RPMI7951 (cell line): ENCODE results near the gene ADI1. TPM values are rescaled to one million over a fixed set of nuclear protein-coding genes. Genes with fewer than 3 reads are reported as not detected.
"Not testable (repeated sequence)": the region's sequence is repeated elsewhere in the genome, so short reads cannot be mapped to it uniquely, and the experiment has no call there.

Source experiments
- DNase-seq: peaks from one replicate; pipeline ENCODE4 v3.0.0-alpha.2; 2012; ENCODE audit warnings: low read depth
- total RNA-seq: library from RNA; depleted of rRNA; stranded (reverse); fragments of >200 nt; shearing (Covaris generic); gene quantifications from 2 replicates; pipeline ENCODE4 v1.2.3, GENCODE V29; 2014

The ADI1 gene
- total RNA-seq, 1 experiment from 2014 or later: 102 TPM

- no peak for DNase-seq
These were observed 25.7 kb downstream of the ADI1 start for GRCh38 chr2:3493615-3494007.

DNA sequence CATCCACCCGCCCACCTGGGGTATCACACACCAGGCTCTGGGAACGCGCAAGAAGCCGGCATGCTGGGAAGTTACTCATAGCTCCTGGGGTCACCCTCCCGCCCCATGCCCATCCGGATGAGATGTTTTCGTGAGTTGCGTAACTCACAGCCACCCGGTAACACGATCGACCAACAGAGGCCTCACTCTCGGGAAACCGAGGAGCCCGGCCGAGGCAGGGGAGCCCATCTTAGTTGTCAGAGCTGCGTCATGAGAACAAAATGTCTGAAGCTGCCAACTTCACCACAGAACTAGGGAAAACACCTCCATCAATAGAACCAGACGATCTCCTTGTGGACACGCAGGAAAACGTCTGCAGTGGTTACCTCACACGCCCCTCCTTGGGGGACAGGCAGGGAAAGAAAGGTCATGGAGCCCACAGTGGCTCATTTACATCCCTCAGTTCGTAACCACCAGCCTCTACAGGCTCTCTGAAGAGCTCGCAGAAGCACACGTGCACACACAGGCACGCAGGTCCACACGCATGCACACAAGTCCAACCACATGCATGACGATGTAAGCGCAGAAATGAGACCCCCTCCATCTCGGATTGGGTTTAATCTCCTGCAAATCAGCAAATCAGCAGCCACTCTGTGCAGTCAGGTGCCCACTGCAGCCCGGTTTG, 26.2 kb downstream of the ADI1 start:
- DNase-seq: no peak

DNA sequence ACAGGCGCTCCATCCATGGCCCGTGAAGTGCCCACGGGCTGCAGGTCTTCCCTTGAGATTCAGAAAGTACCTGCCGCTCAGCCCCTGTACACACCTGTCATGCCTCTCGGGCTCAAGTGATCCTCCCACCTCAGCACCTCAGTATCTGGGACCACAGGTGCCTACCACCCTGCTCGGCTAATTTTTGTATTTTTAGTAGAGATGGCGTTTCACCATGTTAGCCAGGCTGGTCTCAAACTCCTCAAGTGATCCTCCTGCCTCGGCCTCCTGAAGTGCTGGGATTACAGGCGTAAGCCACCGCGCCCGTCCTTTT, 26.9 kb downstream of the ADI1 start:
- DNase-seq: not testable (repeated sequence)

DNA sequence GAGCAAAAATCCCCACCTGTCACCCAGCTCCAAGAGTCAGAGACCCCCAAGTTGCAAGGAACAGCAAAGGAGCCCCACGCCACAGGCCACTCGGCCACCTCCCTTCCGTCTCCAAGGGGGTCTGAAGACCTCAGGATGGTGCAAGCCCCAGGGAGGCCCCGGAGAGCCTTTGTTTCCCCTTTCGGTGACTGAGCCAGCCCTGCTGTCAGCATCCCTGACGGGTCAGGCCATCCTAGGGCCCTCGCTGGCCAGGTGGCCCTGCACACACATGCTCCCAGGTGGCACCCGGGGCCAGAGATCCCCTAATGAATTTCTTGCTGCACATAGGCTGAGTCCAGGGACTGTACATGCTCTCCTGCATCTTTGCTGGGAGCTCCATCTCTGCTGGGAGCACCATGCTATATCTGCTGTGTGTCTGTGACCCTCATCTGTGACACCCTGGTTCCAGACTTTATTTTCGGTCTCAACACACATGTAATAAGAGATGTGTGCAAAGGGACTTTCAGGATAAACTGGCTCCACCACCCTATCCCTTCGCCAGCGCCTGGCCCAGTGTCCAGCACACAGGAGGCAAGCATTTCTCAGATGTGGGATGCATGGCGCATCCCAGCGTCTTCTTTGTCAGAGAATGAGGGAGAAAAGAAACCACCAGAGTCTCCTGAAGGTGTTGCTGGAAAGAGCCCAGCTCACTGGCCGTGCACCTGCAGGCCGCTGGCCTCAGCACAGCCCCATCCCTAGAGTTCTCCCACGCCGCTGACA, 27.4 kb downstream of the ADI1 start:
- DNase-seq: no peak

- DNase-seq: no peak
These were observed 28.0 kb downstream of the ADI1 start for GRCh38 chr2:3491306-3491705.

- no peak for DNase-seq
These were observed 28.9 kb downstream of the ADI1 start for GRCh38 chr2:3490191-3491170.

- no peak for DNase-seq
These were observed 29.6 kb downstream of the ADI1 start for GRCh38 chr2:3489764-3490115.

DNA sequence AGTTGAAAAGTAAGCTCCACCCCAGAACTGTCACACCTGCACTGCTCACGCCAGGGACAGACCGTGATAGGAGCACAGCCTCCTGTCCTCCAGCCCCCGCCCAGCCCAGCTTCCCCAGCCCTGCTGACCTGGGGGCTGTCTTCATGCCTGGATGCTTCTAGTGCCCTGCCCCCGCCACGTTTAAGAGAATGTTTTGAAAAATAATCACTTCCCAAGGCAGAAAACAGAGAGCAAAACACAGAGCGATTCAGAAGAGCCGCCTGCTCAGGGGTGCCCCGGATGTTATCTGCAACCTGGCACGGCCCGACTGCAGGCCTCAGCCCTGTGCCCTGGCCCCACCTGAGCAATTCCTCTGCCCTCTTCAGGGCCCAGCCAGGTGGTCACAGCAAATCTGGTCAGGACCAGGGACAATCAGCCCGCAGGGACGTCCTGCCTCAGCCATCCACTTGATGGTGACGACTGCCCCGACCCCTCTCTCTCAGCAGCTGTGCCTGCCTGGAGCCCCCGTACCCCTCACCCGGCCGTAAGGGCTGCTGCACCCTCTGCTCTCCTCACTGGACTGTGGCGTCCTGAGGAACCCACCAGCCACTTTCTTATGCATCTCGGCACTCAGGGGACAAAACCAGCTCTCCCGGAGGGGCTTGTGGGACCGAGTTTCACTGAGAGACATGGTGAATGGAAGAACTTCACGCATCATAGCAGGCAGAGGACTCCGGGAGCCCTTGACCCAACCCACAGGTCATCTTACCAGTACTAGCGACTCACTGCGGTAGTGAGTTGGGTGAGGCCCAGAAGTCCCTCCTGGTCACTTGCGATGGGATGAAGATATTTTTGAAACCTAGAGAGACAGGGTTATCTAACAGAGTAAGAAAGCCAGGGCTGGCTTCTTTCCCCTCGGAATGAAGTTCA, 30.2 kb downstream of the ADI1 start:
- no peak for DNase-seq

- no peak for DNase-seq
These were observed 31.2 kb downstream of the ADI1 start for GRCh38 chr2:3488061-3488531.

DNA sequence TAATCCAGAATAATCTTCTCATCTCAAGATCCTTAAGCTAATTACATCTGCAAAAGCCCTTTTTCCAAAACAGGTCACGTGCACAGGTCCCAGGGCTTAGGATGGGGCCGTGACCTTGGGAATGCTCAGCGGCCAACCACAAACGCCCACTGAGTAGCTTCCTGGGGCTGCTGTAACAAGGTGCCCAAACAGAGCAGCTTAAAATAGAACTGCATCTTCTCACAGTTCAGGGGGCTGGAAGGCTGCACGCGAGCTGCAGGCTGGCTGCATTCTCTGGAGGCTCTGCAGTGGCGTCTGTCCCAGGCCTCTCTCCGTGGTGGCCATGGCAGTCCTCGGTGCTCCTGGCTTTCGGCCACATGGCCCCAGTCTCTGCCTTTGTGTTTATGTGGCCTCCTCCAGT, 31.9 kb downstream of the ADI1 start:
- peak; percentile 24 for DNase-seq

- DNase-seq: no peak
These were observed 32.3 kb downstream of the ADI1 start for GRCh38 chr2:3487028-3487425.

DNA sequence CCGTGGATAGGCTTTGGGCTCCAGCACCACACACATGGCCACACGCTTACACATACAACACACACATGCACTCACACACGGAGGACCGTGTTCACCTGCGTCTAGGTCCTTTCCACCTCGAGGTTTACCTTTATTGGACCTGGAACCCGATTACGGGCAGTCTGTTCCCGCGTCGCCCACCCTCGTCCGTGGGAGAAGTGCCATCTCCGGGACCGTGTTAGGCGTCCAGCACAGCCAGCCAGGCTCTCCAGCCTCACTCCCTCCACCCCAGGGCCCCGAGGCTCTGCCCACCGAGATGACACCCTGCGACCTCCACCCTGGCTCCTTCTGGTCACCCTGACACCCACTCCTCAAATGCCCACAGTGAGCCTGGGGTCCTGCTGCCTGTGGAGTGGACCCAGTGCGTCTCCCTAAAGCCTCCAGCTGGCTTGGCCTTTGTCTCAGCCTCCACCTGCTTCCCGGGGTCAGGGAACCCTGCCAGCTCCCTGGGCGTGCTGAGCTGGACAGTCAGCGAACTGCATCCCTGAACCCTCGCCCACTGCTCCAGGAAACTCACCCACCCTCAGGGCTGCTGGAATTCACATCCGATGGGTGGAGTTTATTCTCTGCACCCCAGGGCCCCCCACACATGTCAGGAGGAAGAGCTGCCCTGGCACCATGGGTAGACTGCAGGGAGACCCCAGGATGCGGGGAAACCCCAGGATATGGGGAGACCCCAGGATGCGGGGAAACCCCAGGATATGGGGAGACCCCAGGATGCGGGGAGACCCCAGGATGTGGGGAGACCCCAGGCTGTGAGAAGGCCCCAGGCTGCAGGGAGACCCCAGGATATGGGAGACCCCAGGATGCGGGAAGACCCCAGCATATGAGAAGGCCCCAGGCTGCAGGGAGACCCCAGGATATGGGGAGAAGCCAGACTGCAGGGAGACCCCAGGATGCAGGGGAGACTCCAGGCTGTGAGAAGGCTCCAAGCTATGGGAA, 33.0 kb downstream of the ADI1 start:
- DNase-seq: no peak

DNA sequence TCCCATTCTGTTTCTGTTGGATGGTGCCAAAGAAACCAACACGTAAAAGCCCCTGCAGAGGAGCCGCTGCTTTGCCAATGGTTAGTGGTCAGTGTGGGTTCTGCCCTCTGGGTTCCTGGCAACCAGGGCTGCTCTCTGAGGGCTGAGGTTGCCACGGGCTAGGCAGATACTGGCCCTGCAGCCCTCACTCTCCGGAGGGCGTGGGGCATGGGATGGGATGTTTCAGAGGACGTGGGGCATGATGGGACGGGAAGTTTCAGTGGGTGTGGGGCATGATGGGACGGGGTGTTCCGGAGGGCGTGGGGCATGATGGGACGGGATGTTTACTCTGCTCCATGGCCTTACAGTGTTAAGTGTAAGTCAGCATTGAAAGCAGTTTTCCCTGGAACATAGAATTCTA, 34.2 kb downstream of the ADI1 start:
- DNase-seq: no peak

GRCh38 chr2:3483986-3484960, 35.1 kb downstream of the ADI1 start:
- no peak for DNase-seq

GRCh38 chr2:3483227-3483985, 35.9 kb downstream of the ADI1 start:
- DNase-seq: no peak

DNA sequence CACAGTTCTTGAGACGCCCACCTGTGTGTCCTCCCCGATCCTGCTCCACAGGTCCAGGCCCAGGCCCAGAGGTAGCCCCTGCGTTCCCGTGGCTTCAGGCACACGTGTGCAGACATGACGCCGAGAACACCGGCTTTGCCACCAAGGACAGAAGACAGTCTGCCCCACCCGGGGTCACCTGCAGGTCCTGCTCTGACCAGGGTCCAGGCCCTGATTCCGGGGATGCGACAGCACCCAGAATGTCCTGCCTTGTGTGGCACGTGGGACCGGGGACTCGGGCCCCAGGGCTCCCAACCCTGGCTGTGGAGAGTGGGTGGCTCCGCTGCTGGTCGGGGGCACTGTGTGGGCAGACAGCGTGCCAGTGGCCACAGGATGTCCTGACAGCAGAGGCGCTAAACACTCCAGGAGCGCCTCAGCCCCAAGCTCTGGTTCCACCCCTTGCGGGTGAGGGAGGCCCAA, 36.9 kb downstream of the ADI1 start:
- DNase-seq: no peak

- no peak for DNase-seq
These were observed 37.5 kb downstream of the ADI1 start for GRCh38 chr2:3481736-3482362.

GRCh38 chr2:3481011-3481400, 38.3 kb downstream of the ADI1 start:
- no peak for DNase-seq
